GM23338 (cell line): ENCODE measurements around the gene ZNF385C. TPM values are rescaled to one million over a fixed set of nuclear protein-coding genes. Genes with fewer than 3 reads are reported as not detected.
A peak's percentile ranks its signal among the peaks of the same experiment; 100 is the strongest.

Experiments used
- ATAC-seq: fragments of 200-7000 bp; cut with Tn5 transposase; 3 replicates; pipeline ENCODE4 v1.9.1; 2020
- DNase-seq: peaks from one replicate; pipeline ENCODE4 v3.0.0-alpha.2; 2015; ENCODE audit warnings: low spot score
- H2AFZ ChIP-seq: fragments of 200-600 bp; sonication (generic); 2 replicates; pipeline ENCODE4 v1.8.0; 2016; ENCODE audit warnings: antibody characterized with exemption, mild to moderate bottlenecking, moderate library complexity
- H3F3A ChIP-seq: fragments of 200-600 bp; sonication (generic); replicated peaks from 2 replicates; pipeline ENCODE4 v1.8.0; 2017; ENCODE audit warnings: antibody characterized with exemption, mixed run types, low read depth
- H3K27ac ChIP-seq: fragments of 200-600 bp; sonication (generic); 2 replicates; pipeline ENCODE4 v1.6.1; 2016; ENCODE audit warnings: low read depth
- H3K27me3 ChIP-seq: fragments of 200-600 bp; sonication (generic); 2 replicates; pipeline ENCODE4 v1.8.0; 2016; ENCODE audit warnings: mild to moderate bottlenecking, mixed run types, moderate library complexity; ENCODE audit not compliant: insufficient read depth
- H3K36me3 ChIP-seq: fragments of 200-600 bp; sonication (generic); 2 replicates; pipeline ENCODE4 v1.8.0; 2016; ENCODE audit warnings: mild to moderate bottlenecking; ENCODE audit not compliant: insufficient read depth
- H3K4me1 ChIP-seq: fragments of 200-600 bp; sonication (generic); 2 replicates; pipeline ENCODE4 v1.8.0; 2016; ENCODE audit warnings: mild to moderate bottlenecking, moderate library complexity; ENCODE audit not compliant: insufficient read depth
- H3K4me2 ChIP-seq: fragments of 200-600 bp; sonication (generic); 2 replicates; pipeline ENCODE4 v1.7.1; 2017; ENCODE audit warnings: mixed run types
- H3K4me3 ChIP-seq: fragments of 200-600 bp; sonication (generic); 2 replicates; pipeline ENCODE4 v1.6.1; 2016; ENCODE audit warnings: mixed run types
- H3K79me2 ChIP-seq: fragments of 200-600 bp; sonication (generic); replicated peaks from 2 replicates; pipeline ENCODE4 v1.8.0; 2017; ENCODE audit warnings: mild to moderate bottlenecking; ENCODE audit not compliant: insufficient read depth
- H3K9me2 ChIP-seq: fragments of 200-600 bp; sonication (generic); 2 replicates; pipeline ENCODE4 v1.8.0; 2017; ENCODE audit not compliant: insufficient read depth
- H4K20me1 ChIP-seq: fragments of 200-600 bp; sonication (generic); replicated peaks from 2 replicates; pipeline ENCODE4 v1.8.0; 2017; ENCODE audit warnings: mild to moderate bottlenecking; ENCODE audit not compliant: insufficient read depth
- H3K27ac Mint-ChIP-seq: 2 replicates; pipeline ENCODE4 v1.8.0; 2020; ENCODE audit warnings: inconsistent platforms, mild to moderate bottlenecking, moderate library complexity, mixed read lengths
- H3K27me3 Mint-ChIP-seq: 3 replicates; pipeline ENCODE4 v1.8.0; 2022; ENCODE audit warnings: low read depth, mild to moderate bottlenecking, moderate library complexity, mixed read lengths, inconsistent platforms; ENCODE audit not compliant: insufficient read depth, poor library complexity
- H3K36me3 Mint-ChIP-seq: 3 replicates; pipeline ENCODE4 v1.8.0; 2021; ENCODE audit warnings: low read depth, mild to moderate bottlenecking, inconsistent platforms, moderate library complexity, mixed read lengths
- H3K4me1 Mint-ChIP-seq: 3 replicates; pipeline ENCODE4 v1.8.0; 2020; ENCODE audit warnings: mild to moderate bottlenecking, inconsistent platforms, mixed read lengths
- H3K4me3 Mint-ChIP-seq: 3 replicates; pipeline ENCODE4 v1.8.0; 2021; ENCODE audit warnings: moderate library complexity, mild to moderate bottlenecking, inconsistent platforms, mixed read lengths
- H3K9me3 Mint-ChIP-seq: 3 replicates; pipeline ENCODE4 v1.8.0; 2020; ENCODE audit warnings: moderate library complexity, mild to moderate bottlenecking, inconsistent platforms, mixed read lengths
- CREB1 ChIP-seq: fragments of 250-450 bp; sonication (Bioruptor Pico); IDR thresholded peaks from 2 replicates; pipeline ENCODE4 v1.5.0; 2020; ENCODE audit warnings: low read depth, mild to moderate bottlenecking, moderate library complexity
- CTCF ChIP-seq, 2 experiments: fragments of 200-600 bp in 1 of 2; sonication (generic) in 1 of 2; conservative IDR thresholded peaks; 2 replicates each; pipeline versions ENCODE4 v1.5.1 to v1.6.1; 2016 to 2017; ENCODE audit warnings: antibody characterized with exemption in 2 of 2, low read depth in 2 of 2, mild to moderate bottlenecking in 2 of 2, moderate library complexity in 1 of 2
- EZH2 ChIP-seq: fragments of 200-600 bp; sonication (generic); IDR thresholded peaks from one replicate; pipeline ENCODE4 v1.8.0; 2017; ENCODE audit warnings: antibody characterized with exemption, mild to moderate bottlenecking, low read depth; ENCODE audit not compliant: unreplicated experiment
- EZH2phosphoT487 ChIP-seq: fragments of 200-600 bp; sonication (generic); IDR thresholded peaks from one replicate; pipeline ENCODE4 v1.8.1; 2018; ENCODE audit warnings: antibody characterized with exemption; ENCODE audit not compliant: unreplicated experiment
- JUNB ChIP-seq: IDR thresholded peaks from one replicate; pipeline ENCODE4 v1.6.1; 2016; ENCODE audit warnings: antibody characterized with exemption; ENCODE audit not compliant: unreplicated experiment
- NANOG ChIP-seq: IDR thresholded peaks from 2 replicates; pipeline ENCODE4 v1.6.1; 2016; ENCODE audit warnings: antibody characterized with exemption, borderline replicate concordance
- POLR2AphosphoS5 ChIP-seq: IDR thresholded peaks from 2 replicates; pipeline ENCODE4 v1.6.1; 2016; ENCODE audit warnings: antibody characterized with exemption, low read depth
- REST ChIP-seq: IDR thresholded peaks from one replicate; pipeline ENCODE4 v1.6.1; 2018; ENCODE audit warnings: antibody characterized with exemption; ENCODE audit not compliant: unreplicated experiment
- STAT1 ChIP-seq: IDR thresholded peaks from one replicate; pipeline ENCODE4 v1.6.1; 2016; ENCODE audit warnings: antibody characterized with exemption; ENCODE audit not compliant: unreplicated experiment
- ZNF114 ChIP-seq: fragments of 250-450 bp; sonication (Bioruptor Pico); IDR thresholded peaks from 2 replicates; pipeline ENCODE4 v1.5.0; 2020; ENCODE audit warnings: mild to moderate bottlenecking, moderate library complexity
- ZNF462 ChIP-seq: fragments of 250-450 bp; sonication (Bioruptor Pico); IDR thresholded peaks from 2 replicates; pipeline ENCODE4 v1.5.0; 2020; ENCODE audit warnings: mild to moderate bottlenecking, moderate library complexity
- polyA plus RNA-seq: library from polyadenylated mRNA; unstranded; fragments of >200 nt; fragmentation: Nextera tagmentation; extraction: Ambion mirVana; gene quantifications from 2 replicates; pipeline ENCODE4 v1.2.1, GENCODE V29; 2016
- total RNA-seq: library from RNA; depleted of rRNA; stranded (reverse); fragments of >200 nt; shearing (Covaris generic); gene quantifications from 2 replicates; pipeline ENCODE4 v1.2.3, GENCODE V29; 2014

The ZNF385C gene
- total and polyA plus RNA-seq, 2 experiments from 2014 or later: 1.9 to 3.1 TPM

GRCh38 chr17:41987642-41988041 lies 110.6 kb downstream of the ZNF385C start:
- Histone ChIP-seq H3K79me2 (0 out of 2 replicates have a peak, but pooled peaks cover 4% of the 10 kb centered on the region), H3K4me2 (no peak overlapping the region), H3K27me3 (no peaks in the 10 kb centered on the region), H3K27ac (no peak overlapping the region), H4K20me1 (peaks cover 35% of the 10 kb centered on the region), H3K4me3 (no peak overlapping the region), H3K9me2 (no peaks in the 10 kb centered on the region), H3K36me3 (peaks cover 79% of the 10 kb centered on the region), H2AFZ (no peak overlapping the region), H3K4me1 (no peaks in the 10 kb centered on the region), H3F3A (peaks cover 18% of the 10 kb centered on the region; the same call in 1 of the 2 replicates)
- ATAC-seq (no peak), DNase-seq (no peak)
- H3K9me3 Mint-ChIP-seq: no peaks in the 10 kb centered on the region
- TF ChIP-seq POLR2AphosphoS5 (no peak), STAT1 (no peak), CREB1 (CRISPR knock-in tag) (no peak), EZH2 (no peak)
- H3K36me3 Mint-ChIP-seq: peaks cover 95% of the 10 kb centered on the region
- no peaks in the 10 kb centered on the region for H3K4me1 Mint-ChIP-seq
- H3K27me3 Mint-ChIP-seq: peaks cover 4% of the 10 kb centered on the region
- H3K27ac Mint-ChIP-seq: peak overlapping the region; percentile 32
- no peak overlapping the region for H3K4me3 Mint-ChIP-seq

GRCh38 chr17:41986634-41987033 lies 111.6 kb downstream of the ZNF385C start:
- Mint-ChIP-seq H3K27ac (no peak overlapping the region), H3K4me3 (no peak overlapping the region), H3K36me3 (peaks cover 95% of the 10 kb centered on the region), H3K9me3 (no peaks in the 10 kb centered on the region), H3K27me3 (peaks cover 6% of the 10 kb centered on the region), H3K4me1 (no peaks in the 10 kb centered on the region)
- Histone ChIP-seq H3F3A (peaks cover 24% of the 10 kb centered on the region), H3K36me3 (peaks cover 83% of the 10 kb centered on the region), H2AFZ (no peak overlapping the region), H3K9me2 (no peaks in the 10 kb centered on the region), H3K27ac (no peak overlapping the region), H3K4me1 (no peaks in the 10 kb centered on the region), H3K27me3 (no peaks in the 10 kb centered on the region), H3K4me2 (no peak overlapping the region), H4K20me1 (peaks cover 36% of the 10 kb centered on the region), H3K79me2 (0 out of 2 replicates have a peak, but pooled peaks cover 4% of the 10 kb centered on the region), H3K4me3 (no peak overlapping the region)
- ATAC-seq (no peak), DNase-seq (no peak)
- TF ChIP-seq EZH2 (no peak), CTCF (conservative IDR thresholded peaks at IDR 0.05; ENCODE audit: low read depth in 2 of 2) (no peak), CREB1 (CRISPR knock-in tag) (no peak), ZNF462 (no peak), POLR2AphosphoS5 (no peak), STAT1 (no peak), EZH2phosphoT487 (no peak), NANOG (no peak), REST (no peak), ZNF114 (no peak), JUNB (no peak)
